A549 (cell line): ENCODE data around the gene RUNX1. TPM values are rescaled to one million over a fixed set of nuclear protein-coding genes. Genes with fewer than 3 reads are reported as not detected.

Experiments used
- ATAC-seq, 2 experiments: fragments of 200-7000 bp in 1 of 2; fragments of >200 bp in 1 of 2; cut with Nextera tagmentation in 1 of 2; cut with Tn5 transposase in 1 of 2; 3 replicates each; pipeline versions ENCODE4 v1.8.0 to v1.9.1; 2018 to 2020; ENCODE audit warnings: mild to moderate bottlenecking in 1 of 2, moderate library complexity in 1 of 2
- CTCF ChIA-PET: fragments of 300-600 bp; sonication (Branson Sonifier 250); formaldehyde crosslinking; extraction: SDS; loops from one replicate; lab custom pipeline; 2021; ENCODE audit warnings: antibody characterized with exemption, inconsistent platforms; lab: Yijun Ruan, JAX
- POLR2A ChIA-PET: fragments of 350-600 bp; formaldehyde crosslinking; extraction: SDS; loops from one replicate; lab custom pipeline; 2021; ENCODE audit warnings: antibody characterized with exemption, inconsistent platforms; lab: Yijun Ruan, JAX
- DNase-seq, 2 experiments: peaks; one replicate each; pipeline versions ENCODE4 v3.0.0 to v3.0.0-alpha.2; 2011 to 2016; ENCODE audit warnings: low read depth in 1 of 2, low spot score in 1 of 2
- FAIRE-seq: peaks from 2 replicates; lab custom pipeline; 2011; peaks lifted over from hg19 to GRCh38; lab: Jason Lieb, UNC
- H3K27ac ChIP-seq, 2 experiments: fragments of >200 bp; sonication (Bioruptor Twin); formaldehyde crosslinking; 3 replicates each; pipeline ENCODE4 v1.5.1; 2016 to 2017
- H3K4me1 ChIP-seq: fragments of >200 bp; sonication (Bioruptor Twin); formaldehyde crosslinking; 3 replicates; pipeline ENCODE4 v1.6.1; 2016
- H3K4me2 ChIP-seq: fragments of >200 bp; sonication (Bioruptor Twin); formaldehyde crosslinking; 3 replicates; pipeline ENCODE4 v1.6.1; 2016
- H3K4me3 ChIP-seq: fragments of >200 bp; sonication (Bioruptor Twin); formaldehyde crosslinking; 3 replicates; pipeline ENCODE4 v1.5.1; 2016
- H3K9me3 ChIP-seq: fragments of >200 bp; sonication (Bioruptor Twin); formaldehyde crosslinking; 3 replicates; pipeline ENCODE4 v1.6.1; 2016
- ATOH8 ChIP-seq: fragments of 250-450 bp; sonication (Bioruptor Pico); IDR thresholded peaks from 2 replicates; pipeline ENCODE4 v1.5.0; 2020; ENCODE audit warnings: low read depth, mild to moderate bottlenecking, moderate library complexity
- BCL3 ChIP-seq: fragments of >200 bp; sonication (Bioruptor Twin); formaldehyde crosslinking; IDR thresholded peaks from 3 replicates; pipeline ENCODE4 v1.6.1; 2016
- CBX2 ChIP-seq: fragments of 200-600 bp; sonication (generic); IDR thresholded peaks from 2 replicates; pipeline ENCODE4 v1.6.1; 2016; ENCODE audit warnings: low read depth, mild to moderate bottlenecking, borderline replicate concordance
- CBX8 ChIP-seq: fragments of 200-600 bp; sonication (generic); IDR thresholded peaks from 2 replicates; pipeline ENCODE4 v1.6.1; 2016
- CHD2 ChIP-seq: fragments of 150-350 bp; IDR thresholded peaks from 2 replicates; pipeline ENCODE4 v1.6.1; 2014; ENCODE audit warnings: low read length; ENCODE audit not compliant: partially characterized antibody
- EHMT2 ChIP-seq: fragments of 200-600 bp; sonication (generic); IDR thresholded peaks from 2 replicates; pipeline ENCODE4 v1.6.1; 2016; ENCODE audit warnings: antibody characterized with exemption, low read depth, mild to moderate bottlenecking, moderate library complexity
- EP300 ChIP-seq, 2 experiments: fragments of >200 bp; sonication (Bioruptor Twin); formaldehyde crosslinking; IDR thresholded peaks; 2 replicates in 1 of 2; 3 replicates in 1 of 2; pipeline ENCODE4 v1.6.1; 2016 to 2017
- GATA3 ChIP-seq: IDR thresholded peaks from 2 replicates; pipeline ENCODE4 v1.6.1; 2012; ENCODE audit warnings: borderline replicate concordance
- HDAC2 ChIP-seq: fragments of 200-600 bp; sonication (generic); IDR thresholded peaks from 2 replicates; pipeline ENCODE4 v1.6.1; 2016
- HES2 ChIP-seq: fragments of >200 bp; sonication (Bioruptor Twin); formaldehyde crosslinking; IDR thresholded peaks from 2 replicates; pipeline ENCODE4 v1.6.1; 2016
- HOXB13 ChIP-seq: fragments of 250-450 bp; sonication (Bioruptor Pico); IDR thresholded peaks from 2 replicates; pipeline ENCODE4 v1.5.0; 2020; ENCODE audit warnings: low read depth, mild to moderate bottlenecking, moderate library complexity
- KDM5A ChIP-seq: fragments of 200-600 bp; sonication (generic); IDR thresholded peaks from 2 replicates; pipeline ENCODE4 v1.6.1; 2016; ENCODE audit warnings: antibody characterized with exemption, mild to moderate bottlenecking
- MAFK ChIP-seq: fragments of 450-650 bp; IDR thresholded peaks from 2 replicates; pipeline ENCODE4 v1.6.1; 2014; ENCODE audit not compliant: partially characterized antibody
- MAZ ChIP-seq: fragments of 150-350 bp; IDR thresholded peaks from 2 replicates; pipeline ENCODE4 v1.6.1; 2014; ENCODE audit warnings: antibody characterized with exemption, low read depth, low read length, borderline replicate concordance
- MYC ChIP-seq: IDR thresholded peaks from 2 replicates; pipeline ENCODE4 v1.6.1; 2012; ENCODE audit warnings: mild to moderate bottlenecking, inconsistent platforms, low read length, improper control_type of control experiment, borderline replicate concordance
- PHF8 ChIP-seq: fragments of 200-600 bp; sonication (generic); IDR thresholded peaks from 2 replicates; pipeline ENCODE4 v1.6.1; 2016; ENCODE audit warnings: low read depth, mild to moderate bottlenecking, antibody characterized with exemption, moderate library complexity, borderline replicate concordance
- RNF2 ChIP-seq: fragments of 200-600 bp; sonication (generic); IDR thresholded peaks from 2 replicates; pipeline ENCODE4 v1.6.1; 2016; ENCODE audit warnings: low read depth, mild to moderate bottlenecking, antibody characterized with exemption, moderate library complexity, borderline replicate concordance
- SMC3 ChIP-seq: fragments of >200 bp; sonication (Bioruptor Twin); formaldehyde crosslinking; IDR thresholded peaks from 3 replicates; pipeline ENCODE4 v1.6.1; 2018; ENCODE audit warnings: inconsistent platforms
- TFCP2L1 ChIP-seq: fragments of 250-450 bp; sonication (Bioruptor Pico); IDR thresholded peaks from 2 replicates; pipeline ENCODE4 v1.5.0; 2021; ENCODE audit warnings: mild to moderate bottlenecking
- TP53 ChIP-seq: fragments of 250-450 bp; sonication (Bioruptor Pico); IDR thresholded peaks from 2 replicates; pipeline ENCODE4 v1.5.0; 2021; ENCODE audit warnings: mild to moderate bottlenecking, moderate library complexity
- ZC3H11A ChIP-seq: fragments of 450-650 bp; IDR thresholded peaks from 2 replicates; pipeline ENCODE4 v1.6.1; 2014; ENCODE audit warnings: antibody characterized with exemption, mild to moderate bottlenecking
- ZFP36 ChIP-seq: fragments of 450-650 bp; IDR thresholded peaks from 2 replicates; pipeline ENCODE4 v1.6.1; 2014; ENCODE audit warnings: borderline replicate concordance; ENCODE audit not compliant: partially characterized antibody
- ZNF302 ChIP-seq: fragments of 250-450 bp; sonication (Bioruptor Pico); IDR thresholded peaks from 2 replicates; pipeline ENCODE4 v1.9.0; 2021; ENCODE audit warnings: inconsistent platforms, mild to moderate bottlenecking, moderate library complexity
- WGBS: methylation state at CpG from one replicate; pipeline ENCODE4 v1.1.6; 2017; ENCODE audit errors: missing lambda C conversion rate; 5-methylcytosine and 5-hydroxymethylcytosine counted together
- polyA plus RNA-seq, 4 experiments: library from polyadenylated mRNA; depleted of rRNA in 3 of 4; stranded (reverse); fragments of >200 nt; fragmentation: RNase III in 1 of 4; extraction: RNeasy Plus Mini Kit Qiagen cat#74134 plus additional on column Dnase treatment in 1 of 4; gene quantifications; 2 replicates in 3 of 4; 3 replicates in 1 of 4; pipeline ENCODE4 v1.2.3, GENCODE V29; 2011 to 2017
- TF ChIP-seq, protein P1 (sequence below): fragments of 250-450 bp; sonication (Bioruptor Pico); IDR thresholded peaks from 2 replicates; pipeline ENCODE4 v1.5.0; 2021; ENCODE audit warnings: mild to moderate bottlenecking, moderate library complexity, borderline replicate concordance

Gene RUNX1
- polyA plus RNA-seq, 2 of the 4 experiments (the other 2 are of a cell fraction) = 5.5 TPM

DNA sequence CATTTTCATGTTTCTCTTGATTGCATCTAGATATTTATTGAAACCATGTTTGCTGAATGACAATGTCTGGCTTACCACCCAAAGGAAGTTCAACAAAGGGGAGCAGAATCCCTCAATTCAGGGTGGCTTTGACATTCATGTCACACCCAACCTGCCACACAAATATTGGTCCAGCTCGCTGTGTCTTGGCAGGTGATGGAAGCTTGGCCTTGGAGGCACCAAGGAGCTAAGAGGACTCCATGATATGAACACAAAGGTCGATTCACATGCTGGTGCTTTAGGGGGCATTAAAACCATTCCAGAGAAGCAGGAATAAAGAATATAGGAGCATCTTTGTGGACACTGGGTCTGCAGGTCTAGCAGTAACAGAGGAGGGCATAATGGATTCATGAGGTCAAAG lies 114.8 kb downstream of the RUNX1 start:
- H3K4me2 ChIP-seq = no peak overlapping the region
- no peaks in the 10 kb centered on the region for H3K9me3 ChIP-seq
- CTCF ChIA-PET = interaction anchor here (1.3 kb wide), 1 partner anchor 466 kb away, joined by 3 read pairs; no protein-coding TSS in a partner anchor
- TF ChIP-seq GATA3 (no peak), MAZ (no peak), CBX2 (no peak), SMC3 (no peak), ATOH8 (CRISPR knock-in tag) (no peak), MAFK (no peak), CHD2 (no peak), ZFP36 (no peak), HES2 (no peak), HOXB13 (CRISPR knock-in tag) (no peak), TFCP2L1 (no peak), CBX8 (no peak), ZC3H11A (no peak), ZNF302 (CRISPR knock-in tag) (no peak), EP300 (IDR thresholded peaks at IDR 0.05) (no peak), KDM5A (no peak)
- TF ChIP-seq, protein P1, sequence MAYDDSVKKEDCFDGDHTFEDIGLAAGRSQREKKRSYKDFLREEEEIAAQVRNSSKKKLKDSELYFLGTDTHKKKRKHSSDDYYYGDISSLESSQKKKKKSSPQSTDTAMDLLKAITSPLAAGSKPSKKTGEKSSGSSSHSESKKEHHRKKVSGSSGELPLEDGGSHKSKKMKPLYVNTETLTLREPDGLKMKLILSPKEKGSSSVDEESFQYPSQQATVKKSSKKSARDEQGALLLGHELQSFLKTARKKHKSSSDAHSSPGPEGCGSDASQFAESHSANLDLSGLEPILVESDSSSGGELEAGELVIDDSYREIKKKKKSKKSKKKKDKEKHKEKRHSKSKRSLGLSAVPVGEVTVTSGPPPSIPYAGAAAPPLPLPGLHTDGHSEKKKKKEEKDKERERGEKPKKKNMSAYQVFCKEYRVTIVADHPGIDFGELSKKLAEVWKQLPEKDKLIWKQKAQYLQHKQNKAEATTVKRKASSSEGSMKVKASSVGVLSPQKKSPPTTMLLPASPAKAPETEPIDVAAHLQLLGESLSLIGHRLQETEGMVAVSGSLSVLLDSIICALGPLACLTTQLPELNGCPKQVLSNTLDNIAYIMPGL (CRISPR knock-in tag) = no peak
- no peak overlapping the region for H3K27ac ChIP-seq
- H3K4me1 ChIP-seq = peaks cover 18% of the 10 kb centered on the region
- WGBS = 40% methylated on average over 2 of the region's 2 CpGs
- DNase-seq = no peak
- no peak for FAIRE-seq
- ATAC-seq = no peak
- H3K4me3 ChIP-seq = no peak overlapping the region
- POLR2A ChIA-PET = no interaction called here

DNA sequence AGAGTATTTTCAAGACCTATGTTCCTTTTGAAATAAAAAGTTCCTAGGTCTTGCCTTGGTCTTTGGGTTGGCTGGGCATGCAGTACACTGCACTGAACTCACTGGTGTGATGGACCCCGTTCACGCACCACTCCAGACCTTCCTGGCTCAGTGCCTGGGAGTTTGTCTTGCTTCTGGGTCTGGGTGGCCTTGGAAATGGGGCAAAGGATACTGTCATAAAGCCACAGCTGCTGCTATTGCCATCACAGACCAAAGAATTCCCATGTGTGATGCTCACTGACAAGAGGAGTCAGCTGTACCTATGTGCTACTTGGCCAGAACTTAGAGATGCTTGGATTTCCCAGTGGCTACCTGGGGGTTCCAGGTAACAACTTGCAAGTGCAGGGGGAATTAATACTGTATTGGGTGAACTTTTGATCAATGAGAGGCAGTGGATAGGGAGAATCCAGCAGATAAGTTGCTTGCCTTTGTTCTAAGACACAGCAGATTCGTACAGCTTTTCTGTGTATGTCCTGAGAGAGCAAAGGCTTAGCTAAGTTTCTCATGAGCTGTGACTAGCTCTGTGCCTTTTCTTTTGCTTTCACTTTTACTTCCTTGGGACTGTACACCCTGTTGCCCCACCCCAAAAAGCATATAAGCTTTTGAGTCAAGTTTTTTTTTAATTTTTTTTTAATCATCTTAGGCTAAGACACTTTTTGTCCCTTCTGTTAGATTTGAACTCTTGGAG lies 115.3 kb downstream of the RUNX1 start:
- Histone ChIP-seq H3K4me3 (no peak overlapping the region), H3K4me1 (peaks cover 17% of the 10 kb centered on the region), H3K4me2 (no peak overlapping the region), H3K27ac (no peak overlapping the region), H3K9me3 (no peaks in the 10 kb centered on the region)
- ATAC-seq = no peak
- no peak for FAIRE-seq
- ChIA-PET POLR2A (no interaction called here), CTCF (no interaction called here)
- no peak for TF ChIP-seq MAZ
- DNase-seq = no peak
- 67% methylated on average over 3 of the region's 3 CpGs for WGBS

- no peak overlapping the region for H3K4me3 ChIP-seq
- DNase-seq = no peak
- ATAC-seq = no peak
- no peak overlapping the region for H3K27ac ChIP-seq
- POLR2A ChIA-PET = no interaction called here
- CTCF ChIA-PET = no interaction called here
- WGBS = 67% methylated on average over 2 of the region's 2 CpGs
- H3K9me3 ChIP-seq = no peaks in the 10 kb centered on the region
- no peak for TF ChIP-seq RNF2
- TF ChIP-seq MYC = no peak
- no peak for TF ChIP-seq TP53 (CRISPR knock-in tag)
- no peak for TF ChIP-seq GATA3
- TF ChIP-seq PHF8 = no peak
- no peak for TF ChIP-seq CBX8
- no peak for TF ChIP-seq KDM5A
- TF ChIP-seq EHMT2 = no peak
- TF ChIP-seq HDAC2 = no peak
- TF ChIP-seq BCL3 = no peak
- FAIRE-seq = no peak
- H3K4me1 ChIP-seq = peaks cover 5% of the 10 kb centered on the region; the same call in 2 of the 3 replicates
- no peak overlapping the region for H3K4me2 ChIP-seq
Measured at GRCh38 chr21:34932233-34932632, 116.9 kb downstream of the RUNX1 start.
